Astrocyte of the spinal cord (primary cell): ENCODE data around the gene NSD2.

Experiments
- DNase-seq: peaks from one replicate; pipeline ENCODE4 v3.0.0; 2011; ENCODE audit warnings: low read depth, low spot score
- H3K4me3 ChIP-seq: 2 replicates; pipeline ENCODE4 v1.5.1; 2011; ENCODE audit warnings: low read depth, mild to moderate bottlenecking, low read length, moderate library complexity
- CTCF ChIP-seq: IDR thresholded peaks from 2 replicates; pipeline ENCODE4 v1.5.1; 2012; ENCODE audit warnings: low read depth, mild to moderate bottlenecking, low read length, inconsistent platforms
- in situ Hi-C: cut with HindIII; loops from 2 replicates; pipeline ENCODE4 v1.10.0; 2017; ENCODE audit warnings: low sequenced_read_pairs

Gene NSD2

GRCh38 chr4:1896658-1896991 lies 25.4 kb downstream of the NSD2 start:
- TF ChIP-seq CTCF: no peak
- in situ Hi-C loops: no loop called here
- no peak overlapping the region for H3K4me3 ChIP-seq
- no peak for DNase-seq

- no peak for DNase-seq
- in situ Hi-C loops: no loop called here
- TF ChIP-seq CTCF: no peak
- H3K4me3 ChIP-seq: no peak overlapping the region
Observed at GRCh38 chr4:1898007-1898406, 26.8 kb downstream of the NSD2 start.

GRCh38 chr4:1898681-1899080 lies 27.5 kb downstream of the NSD2 start:
- in situ Hi-C loops: no loop called here
- no peak for TF ChIP-seq CTCF
- DNase-seq: no peak
- no peak overlapping the region for H3K4me3 ChIP-seq

GRCh38 chr4:1899149-1900086 lies 28.2 kb downstream of the NSD2 start:
- H3K4me3 ChIP-seq: no peak overlapping the region
- in situ Hi-C loops: no loop called here
- DNase-seq: peak; percentile 75
- peak; percentile 81 for TF ChIP-seq CTCF

GRCh38 chr4:1900087-1900433 lies 28.9 kb downstream of the NSD2 start:
- TF ChIP-seq CTCF: no peak
- H3K4me3 ChIP-seq: no peak overlapping the region
- no peak for DNase-seq
- in situ Hi-C loops: no loop called here

- no peak for DNase-seq
- in situ Hi-C loops: no loop called here
- TF ChIP-seq CTCF: no peak
- no peak overlapping the region for H3K4me3 ChIP-seq
Observed at GRCh38 chr4:1900624-1901023, 29.4 kb downstream of the NSD2 start.
